HepG2 (cell line): ENCODE results near the gene POU2F2. TPM values are rescaled to one million over a fixed set of nuclear protein-coding genes. Genes with fewer than 3 reads are reported as not detected.

Experiments used
- ATAC-seq: fragments of 200-7000 bp; cut with Tn5 transposase; 3 replicates; pipeline ENCODE4 v1.9.1; 2020; ENCODE audit warnings: mild to moderate bottlenecking, moderate library complexity
- BruUV-seq: library from RNA; stranded (reverse); fragments of 400-500 nt; replicated peaks from 2 replicates; lab custom pipeline; 2021; lab: Mats Ljungman, UMichigan
- CTCF ChIA-PET: fragments of 300-600 bp; formaldehyde crosslinking; extraction: SDS; loops from one replicate; lab custom pipeline; 2021; ENCODE audit warnings: low total read pairs, inconsistent platforms, low intra/inter-chr PET ratio; lab: Yijun Ruan, JAX
- POLR2A ChIA-PET: fragments of 350-600 bp; sonication (Branson Sonifier 250); formaldehyde crosslinking; loops from one replicate; lab custom pipeline; 2020; ENCODE audit warnings: antibody characterized with exemption, inconsistent platforms; lab: Yijun Ruan, JAX
- DNase-seq: peaks from one replicate; pipeline ENCODE4 v3.0.0-alpha.2; 2015; ENCODE audit warnings: low spot score
- FAIRE-seq: peaks from 3 replicates; lab custom pipeline; 2011; peaks lifted over from hg19 to GRCh38; lab: Jason Lieb, UNC
- H2AFZ ChIP-seq: one replicate; pipeline ENCODE4 v1.6.1; 2011; ENCODE audit warnings: low read length, inconsistent platforms
- H3K27ac ChIP-seq: fragments of 300-600 bp; 3 replicates; pipeline ENCODE4 v1.8.0; 2011; ENCODE audit warnings: mixed run types, mild to moderate bottlenecking, mixed read lengths, low read length, inconsistent platforms; ENCODE audit not compliant: insufficient read depth; ENCODE audit errors: extremely low read length
- H3K27me3 ChIP-seq, 2 experiments: fragments of 200-600 bp in 1 of 2; 2 replicates in 1 of 2; 3 replicates in 1 of 2; pipeline versions ENCODE4 v1.6.0 to v1.8.0; 2011; ENCODE audit warnings: low read length in 2 of 2, mild to moderate bottlenecking in 2 of 2, moderate library complexity in 2 of 2, inconsistent platforms in 1 of 2; ENCODE audit not compliant: insufficient read depth in 2 of 2, control insufficient read depth in 1 of 2
- H3K36me3 ChIP-seq, 2 experiments: fragments of 200-600 bp in 1 of 2; replicated peaks in 1 of 2; 2 replicates in 1 of 2; 3 replicates in 1 of 2; pipeline versions ENCODE4 v1.5.1 to v1.8.0; 2011; ENCODE audit warnings: low read length in 2 of 2, inconsistent platforms in 1 of 2; ENCODE audit not compliant: insufficient read depth in 2 of 2, control insufficient read depth in 1 of 2
- H3K4me1 ChIP-seq: 2 replicates; pipeline ENCODE4 v1.5.1; 2012; ENCODE audit warnings: low read length, inconsistent platforms; ENCODE audit not compliant: insufficient read depth
- H3K4me2 ChIP-seq: 2 replicates; pipeline ENCODE4 v1.6.0; 2011; ENCODE audit warnings: low read depth, low read length, inconsistent platforms
- H3K4me3 ChIP-seq, 3 experiments: fragments of 200-600 bp in 1 of 3; sonication (generic), shearing (Covaris generic) in 1 of 3; replicated peaks in 1 of 3; 2 replicates each; pipeline ENCODE4 v1.5.1; 2011 to 2016; ENCODE audit warnings: low read length in 3 of 3, inconsistent platforms in 2 of 3, low read depth in 2 of 3, mild to moderate bottlenecking in 2 of 3, control low read depth in 1 of 3, mixed read lengths in 1 of 3; ENCODE audit not compliant: insufficient read depth in 1 of 3
- H3K79me2 ChIP-seq: one replicate; pipeline ENCODE4 v1.6.1; 2011; ENCODE audit warnings: low read length, inconsistent platforms; ENCODE audit not compliant: insufficient read depth
- H3K9ac ChIP-seq: 2 replicates; pipeline ENCODE4 v1.6.0; 2011; ENCODE audit warnings: mild to moderate bottlenecking, low read depth, low read length, inconsistent platforms; ENCODE audit not compliant: insufficient read depth
- H3K9me3 ChIP-seq: 2 replicates; pipeline ENCODE4 v1.5.1; 2012; ENCODE audit warnings: mild to moderate bottlenecking, low read length
- H4K20me1 ChIP-seq: 2 replicates; pipeline ENCODE4 v1.6.0; 2011; ENCODE audit warnings: inconsistent platforms, mild to moderate bottlenecking, low read length, moderate library complexity; ENCODE audit not compliant: insufficient read depth
- CEBPB ChIP-seq: IDR thresholded peaks from 2 replicates; pipeline ENCODE4 v1.6.1; 2011; ENCODE audit warnings: low read depth, low read length, improper control_type of control experiment, borderline replicate concordance
- CEBPG ChIP-seq: IDR thresholded peaks from 2 replicates; pipeline ENCODE4 v1.6.1; 2016
- KLF15 ChIP-seq: sonication (generic); formaldehyde crosslinking; IDR thresholded peaks from 2 replicates; pipeline ENCODE4 v1.8.1; 2023; ENCODE audit warnings: borderline replicate concordance, mild to moderate bottlenecking, inconsistent platforms, missing genetic modification reagents, mixed read lengths
- TEAD3 ChIP-seq: optimal IDR thresholded peaks from 2 replicates; pipeline ENCODE3; 2016; ENCODE audit warnings: borderline replicate concordance
- ZMYM3 ChIP-seq: sonication (generic); formaldehyde crosslinking; IDR thresholded peaks from 2 replicates; pipeline ENCODE4 v1.5.1; 2020; ENCODE audit warnings: mild to moderate bottlenecking, missing genetic modification reagents
- ZNF121 ChIP-seq: sonication (generic); formaldehyde crosslinking; IDR thresholded peaks from 2 replicates; pipeline ENCODE4 v1.5.0; 2020; ENCODE audit warnings: mild to moderate bottlenecking, missing genetic modification reagents
- ZNF24 ChIP-seq: fragments of 450-650 bp; IDR thresholded peaks from 2 replicates; pipeline ENCODE4 v1.6.1; 2017; ENCODE audit warnings: antibody characterized with exemption, mild to moderate bottlenecking
- ZNF343 ChIP-seq: sonication (generic); formaldehyde crosslinking; IDR thresholded peaks from 2 replicates; pipeline ENCODE4 v1.4.0; 2020; ENCODE audit warnings: mild to moderate bottlenecking, missing genetic modification reagents
- WGBS: methylation state at CpG from one replicate; pipeline ENCODE4 v1.1.6; 2017; ENCODE audit warnings: low lambda C conversion rate; 5-methylcytosine and 5-hydroxymethylcytosine counted together
- in situ Hi-C: cut with HindIII; loops from 2 replicates; pipeline ENCODE4 v1.10.0; 2017; ENCODE audit warnings: low pct_unique_long_range_greater_than_20kb; ENCODE audit not compliant: extremely low pct_ligation_motif_present
- intact Hi-C: fragments of 100-400 bp; cut with micrococcal nuclease; formaldehyde crosslinking; loops from one replicate; pipeline ENCODE4 v1.10.0; 2022; ENCODE audit not compliant: unreplicated experiment
- polyA plus RNA-seq, 8 experiments: library from polyadenylated mRNA; depleted of rRNA in 3 of 8; stranded (reverse) in 7 of 8; unstranded in 1 of 8; fragments of >200 nt; fragmentation: Illumina TruSeq in 4 of 8; extraction: Trizol in 4 of 8; gene quantifications; 2 replicates each; pipeline versions ENCODE4 v1.2.1 to v1.2.3, GENCODE V29; 2011 to 2016; ENCODE audit warnings: low read depth in 4 of 8, missing spikeins in 1 of 8, mixed read lengths in 1 of 8; ENCODE audit not compliant: insufficient read depth in 1 of 8
- total RNA-seq, 5 experiments: library from RNA; depleted of rRNA; stranded (reverse); fragments of >200 nt; fragmentation: Illumina TruSeq; extraction: Trizol; gene quantifications; 2 replicates each; pipeline ENCODE4 v1.2.3, GENCODE V29; 2016; ENCODE audit warnings: low read depth in 1 of 5
- TF ChIP-seq, protein P1 (sequence below): sonication (generic); formaldehyde crosslinking; conservative IDR thresholded peaks from 2 replicates; pipeline ENCODE4 v1.8.0; 2022; ENCODE audit warnings: missing genetic modification reagents
- TF ChIP-seq, protein P2 (sequence below): sonication (generic); formaldehyde crosslinking; IDR thresholded peaks from 2 replicates; pipeline ENCODE4 v1.5.0; 2020; ENCODE audit warnings: mild to moderate bottlenecking, missing genetic modification reagents
- TF ChIP-seq, protein P3 (sequence below): sonication (generic); formaldehyde crosslinking; IDR thresholded peaks from 2 replicates; pipeline ENCODE4 v1.9.0; 2021; ENCODE audit warnings: missing genetic modification reagents, mild to moderate bottlenecking, borderline replicate concordance
- TF ChIP-seq, protein P4 (sequence below): sonication (generic); formaldehyde crosslinking; IDR thresholded peaks from 2 replicates; pipeline ENCODE4 v1.5.0; 2020; ENCODE audit warnings: missing genetic modification reagents

POU2F2 gene
- total and polyA plus RNA-seq, 2 of the 13 experiments (the other 11 are each of a cell fraction or from before 2014, with no cell fraction given) = 0.09 to 0.17 TPM

DNA sequence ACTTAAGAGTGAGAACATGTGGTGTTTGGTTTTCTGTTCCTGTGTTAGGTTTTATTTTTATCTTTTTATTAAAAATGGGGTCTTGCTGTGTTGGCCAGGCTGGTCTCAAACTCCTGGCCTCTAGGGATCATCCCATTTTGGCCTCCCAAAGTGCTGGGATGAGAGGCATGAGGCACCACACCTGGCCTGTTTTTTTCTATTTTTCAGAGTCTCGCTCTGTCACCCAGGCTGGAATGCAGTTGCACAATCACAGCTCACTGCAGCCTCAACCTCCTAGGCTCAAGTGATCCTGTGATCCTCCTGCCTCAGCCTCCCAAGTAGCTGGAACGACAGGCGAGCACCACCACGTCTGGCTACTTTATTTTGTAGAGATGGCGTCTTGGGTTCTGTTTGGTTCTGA, 48.7 kb downstream of the POU2F2 start:
- 0 out of 2 replicates have a peak, but pooled peaks have one; percentile 37 for TF ChIP-seq ZMYM3 (CRISPR knock-in tag)
- TF ChIP-seq, protein P1, sequence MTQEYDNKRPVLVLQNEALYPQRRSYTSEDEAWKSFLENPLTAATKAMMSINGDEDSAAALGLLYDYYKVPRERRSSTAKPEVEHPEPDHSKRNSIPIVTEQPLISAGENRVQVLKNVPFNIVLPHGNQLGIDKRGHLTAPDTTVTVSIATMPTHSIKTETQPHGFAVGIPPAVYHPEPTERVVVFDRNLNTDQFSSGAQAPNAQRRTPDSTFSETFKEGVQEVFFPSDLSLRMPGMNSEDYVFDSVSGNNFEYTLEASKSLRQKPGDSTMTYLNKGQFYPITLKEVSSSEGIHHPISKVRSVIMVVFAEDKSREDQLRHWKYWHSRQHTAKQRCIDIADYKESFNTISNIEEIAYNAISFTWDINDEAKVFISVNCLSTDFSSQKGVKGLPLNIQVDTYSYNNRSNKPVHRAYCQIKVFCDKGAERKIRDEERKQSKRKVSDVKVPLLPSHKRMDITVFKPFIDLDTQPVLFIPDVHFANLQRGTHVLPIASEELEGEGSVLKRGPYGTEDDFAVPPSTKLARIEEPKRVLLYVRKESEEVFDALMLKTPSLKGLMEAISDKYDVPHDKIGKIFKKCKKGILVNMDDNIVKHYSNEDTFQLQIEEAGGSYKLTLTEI (CRISPR knock-in tag) = no peak
- TF ChIP-seq ZNF121 (CRISPR knock-in tag) = peak; percentile 80
- TF ChIP-seq, protein P2, sequence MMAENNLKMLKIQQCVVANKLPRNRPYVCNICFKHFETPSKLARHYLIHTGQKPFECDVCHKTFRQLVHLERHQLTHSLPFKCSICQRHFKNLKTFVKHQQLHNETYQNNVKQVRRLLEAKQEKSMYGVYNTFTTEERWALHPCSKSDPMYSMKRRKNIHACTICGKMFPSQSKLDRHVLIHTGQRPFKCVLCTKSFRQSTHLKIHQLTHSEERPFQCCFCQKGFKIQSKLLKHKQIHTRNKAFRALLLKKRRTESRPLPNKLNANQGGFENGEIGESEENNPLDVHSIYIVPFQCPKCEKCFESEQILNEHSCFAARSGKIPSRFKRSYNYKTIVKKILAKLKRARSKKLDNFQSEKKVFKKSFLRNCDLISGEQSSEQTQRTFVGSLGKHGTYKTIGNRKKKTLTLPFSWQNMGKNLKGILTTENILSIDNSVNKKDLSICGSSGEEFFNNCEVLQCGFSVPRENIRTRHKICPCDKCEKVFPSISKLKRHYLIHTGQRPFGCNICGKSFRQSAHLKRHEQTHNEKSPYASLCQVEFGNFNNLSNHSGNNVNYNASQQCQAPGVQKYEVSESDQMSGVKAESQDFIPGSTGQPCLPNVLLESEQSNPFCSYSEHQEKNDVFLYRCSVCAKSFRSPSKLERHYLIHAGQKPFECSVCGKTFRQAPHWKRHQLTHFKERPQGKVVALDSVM (CRISPR knock-in tag) = peak; percentile 94
- TF ChIP-seq ZNF24 = no peak
- TF ChIP-seq, protein P3, sequence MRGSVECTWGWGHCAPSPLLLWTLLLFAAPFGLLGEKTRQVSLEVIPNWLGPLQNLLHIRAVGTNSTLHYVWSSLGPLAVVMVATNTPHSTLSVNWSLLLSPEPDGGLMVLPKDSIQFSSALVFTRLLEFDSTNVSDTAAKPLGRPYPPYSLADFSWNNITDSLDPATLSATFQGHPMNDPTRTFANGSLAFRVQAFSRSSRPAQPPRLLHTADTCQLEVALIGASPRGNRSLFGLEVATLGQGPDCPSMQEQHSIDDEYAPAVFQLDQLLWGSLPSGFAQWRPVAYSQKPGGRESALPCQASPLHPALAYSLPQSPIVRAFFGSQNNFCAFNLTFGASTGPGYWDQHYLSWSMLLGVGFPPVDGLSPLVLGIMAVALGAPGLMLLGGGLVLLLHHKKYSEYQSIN = no peak
- TF ChIP-seq, protein P4, sequence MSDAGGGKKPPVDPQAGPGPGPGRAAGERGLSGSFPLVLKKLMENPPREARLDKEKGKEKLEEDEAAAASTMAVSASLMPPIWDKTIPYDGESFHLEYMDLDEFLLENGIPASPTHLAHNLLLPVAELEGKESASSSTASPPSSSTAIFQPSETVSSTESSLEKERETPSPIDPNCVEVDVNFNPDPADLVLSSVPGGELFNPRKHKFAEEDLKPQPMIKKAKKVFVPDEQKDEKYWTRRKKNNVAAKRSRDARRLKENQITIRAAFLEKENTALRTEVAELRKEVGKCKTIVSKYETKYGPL = no peak
- peak; percentile 67 for TF ChIP-seq CEBPG (CRISPR knock-in tag)
- peak; percentile 44 for TF ChIP-seq TEAD3 (CRISPR knock-in tag)
- TF ChIP-seq CEBPB = peak; percentile 50; the same call in 1 of the 2 replicates
- no peak for TF ChIP-seq ZNF343 (CRISPR knock-in tag)
- TF ChIP-seq KLF15 (CRISPR knock-in tag) = no peak
- peaks cover 40% of the 10 kb centered on the region for H3K4me1 ChIP-seq
- FAIRE-seq = no peak
- ChIA-PET POLR2A (no interaction called here), CTCF (no interaction called here)
- no peak for DNase-seq
- ATAC-seq = no peak
- WGBS = 96% methylated on average over 5 of the region's 5 CpGs
- no peak overlapping the region for H3K27ac ChIP-seq
- H3K9me3 ChIP-seq = no peaks in the 10 kb centered on the region
- peaks cover 22 to 26% of the 10 kb centered on the region in 2 experiments; a peak in 4 of 5 replicates for H3K36me3 ChIP-seq
- H4K20me1 ChIP-seq = peaks cover 16% of the 10 kb centered on the region; the same call in 1 of the 2 replicates
- intact Hi-C loops = no loop called here
- 0 out of 5 replicates have a peak, but pooled peaks cover 0 to 2% of the 10 kb centered on the region in 2 experiments for H3K27me3 ChIP-seq
- no peak overlapping the region for H3K9ac ChIP-seq
- in situ Hi-C loops = no loop called here
- H3K4me2 ChIP-seq = no peak overlapping the region
- H3K79me2 ChIP-seq = peaks cover 2% of the 10 kb centered on the region
- no peak overlapping the region for H3K4me3 ChIP-seq
- no TSS peak for BruUV-seq
- no peak overlapping the region for H2AFZ ChIP-seq
